GM23338 (cell line): ENCODE measurements around the gene CDKN1A.

ENCODE experiments used
- CREB1 ChIP-seq: fragments of 250-450 bp; sonication (Bioruptor Pico); IDR thresholded peaks from 2 replicates; pipeline ENCODE4 v1.5.0; 2020; ENCODE audit warnings: low read depth, mild to moderate bottlenecking, moderate library complexity
- CTCF ChIP-seq, 2 experiments: fragments of 200-600 bp in 1 of 2; sonication (generic) in 1 of 2; conservative IDR thresholded peaks; 2 replicates each; pipeline versions ENCODE4 v1.5.1 to v1.6.1; 2016 to 2017; ENCODE audit warnings: antibody characterized with exemption in 2 of 2, low read depth in 2 of 2, mild to moderate bottlenecking in 2 of 2, moderate library complexity in 1 of 2
- ETS1 ChIP-seq: IDR thresholded peaks from 2 replicates; pipeline ENCODE4 v1.6.1; 2016; ENCODE audit warnings: antibody characterized with exemption
- EZH2 ChIP-seq: fragments of 200-600 bp; sonication (generic); IDR thresholded peaks from one replicate; pipeline ENCODE4 v1.8.0; 2017; ENCODE audit warnings: antibody characterized with exemption, mild to moderate bottlenecking, low read depth; ENCODE audit not compliant: unreplicated experiment
- EZH2phosphoT487 ChIP-seq: fragments of 200-600 bp; sonication (generic); IDR thresholded peaks from one replicate; pipeline ENCODE4 v1.8.1; 2018; ENCODE audit warnings: antibody characterized with exemption; ENCODE audit not compliant: unreplicated experiment
- JUNB ChIP-seq: IDR thresholded peaks from one replicate; pipeline ENCODE4 v1.6.1; 2016; ENCODE audit warnings: antibody characterized with exemption; ENCODE audit not compliant: unreplicated experiment
- NANOG ChIP-seq: IDR thresholded peaks from 2 replicates; pipeline ENCODE4 v1.6.1; 2016; ENCODE audit warnings: antibody characterized with exemption, borderline replicate concordance
- POLR2AphosphoS5 ChIP-seq: IDR thresholded peaks from 2 replicates; pipeline ENCODE4 v1.6.1; 2016; ENCODE audit warnings: antibody characterized with exemption, low read depth
- REST ChIP-seq: IDR thresholded peaks from one replicate; pipeline ENCODE4 v1.6.1; 2018; ENCODE audit warnings: antibody characterized with exemption; ENCODE audit not compliant: unreplicated experiment
- ZNF114 ChIP-seq: fragments of 250-450 bp; sonication (Bioruptor Pico); IDR thresholded peaks from 2 replicates; pipeline ENCODE4 v1.5.0; 2020; ENCODE audit warnings: mild to moderate bottlenecking, moderate library complexity

GRCh38 chr6:36688063-36688738, 9.7 kb downstream of the CDKN1A start:
- TF ChIP-seq EZH2, result no peak
- no peak for TF ChIP-seq CTCF (conservative IDR thresholded peaks at IDR 0.05; ENCODE audit: low read depth in 2 of 2)
- no peak for TF ChIP-seq POLR2AphosphoS5
- TF ChIP-seq ZNF114 (CRISPR knock-in tag), result no peak
- no peak for TF ChIP-seq ETS1
- TF ChIP-seq JUNB, result no peak
- TF ChIP-seq EZH2phosphoT487, result no peak
- TF ChIP-seq CREB1, result no peak
- no peak for TF ChIP-seq REST
- TF ChIP-seq NANOG, result no peak
